Tibial nerve (tissue), 4 donors: ENCODE data around the gene ZNF74.
"Not testable (repeated sequence)": the region's sequence is repeated elsewhere in the genome, so short reads cannot be mapped to it uniquely, and the experiment has no call there.

Source experiments
- EP300 ChIP-seq, 2 donors: sonication (generic); formaldehyde crosslinking; IDR thresholded peaks; one replicate each; pipeline ENCODE4 v1.6.1; 2017; ENCODE audit warnings: antibody characterized with exemption in 2 of 2, mild to moderate bottlenecking in 1 of 2
- POLR2A ChIP-seq, 2 donors: fragments of 450-650 bp; IDR thresholded peaks; one replicate each; pipeline ENCODE4 v1.6.1; 2017; ENCODE audit warnings: antibody characterized with exemption in 2 of 2, mild to moderate bottlenecking in 2 of 2, moderate library complexity in 2 of 2
- TF ChIP-seq, protein P1 (sequence below), 5 experiments: fragments of 200-600 bp in 3 of 5; fragments of 450-650 bp in 2 of 5; sonication (generic) in 3 of 5; IDR thresholded peaks; one replicate each; pipeline ENCODE4 v1.5.1; 2016 to 2019; ENCODE audit warnings: antibody characterized with exemption in 5 of 5, mild to moderate bottlenecking in 3 of 5, moderate library complexity in 2 of 5

DNA sequence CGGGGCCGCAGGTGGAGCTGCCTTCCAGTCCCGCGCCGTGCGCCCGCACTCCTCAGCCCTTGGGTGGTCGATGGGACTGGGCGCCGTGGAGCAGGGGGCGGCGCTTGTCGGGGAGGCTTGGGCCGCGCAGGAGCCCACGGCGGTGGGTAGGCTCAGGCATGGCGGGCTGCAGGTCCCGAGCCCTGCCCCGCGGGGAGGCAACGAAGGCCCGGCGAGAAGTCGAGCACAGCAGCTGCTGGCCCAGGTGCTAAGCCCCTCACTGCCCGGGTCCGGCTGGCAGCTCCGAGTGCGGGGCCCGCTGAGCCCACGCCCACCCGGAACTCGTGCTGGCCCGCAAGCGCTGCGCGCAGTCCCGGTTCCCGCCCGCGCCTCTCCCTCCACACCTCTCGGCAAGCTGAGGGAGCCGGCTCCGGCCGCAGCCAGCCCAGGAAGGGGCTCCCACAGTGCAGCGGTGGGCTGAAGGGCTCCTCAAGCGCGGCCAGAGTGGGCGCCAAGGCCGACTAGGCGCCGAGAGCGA, 1.5 kb upstream of the ZNF74 start:
- TF ChIP-seq, protein P1, sequence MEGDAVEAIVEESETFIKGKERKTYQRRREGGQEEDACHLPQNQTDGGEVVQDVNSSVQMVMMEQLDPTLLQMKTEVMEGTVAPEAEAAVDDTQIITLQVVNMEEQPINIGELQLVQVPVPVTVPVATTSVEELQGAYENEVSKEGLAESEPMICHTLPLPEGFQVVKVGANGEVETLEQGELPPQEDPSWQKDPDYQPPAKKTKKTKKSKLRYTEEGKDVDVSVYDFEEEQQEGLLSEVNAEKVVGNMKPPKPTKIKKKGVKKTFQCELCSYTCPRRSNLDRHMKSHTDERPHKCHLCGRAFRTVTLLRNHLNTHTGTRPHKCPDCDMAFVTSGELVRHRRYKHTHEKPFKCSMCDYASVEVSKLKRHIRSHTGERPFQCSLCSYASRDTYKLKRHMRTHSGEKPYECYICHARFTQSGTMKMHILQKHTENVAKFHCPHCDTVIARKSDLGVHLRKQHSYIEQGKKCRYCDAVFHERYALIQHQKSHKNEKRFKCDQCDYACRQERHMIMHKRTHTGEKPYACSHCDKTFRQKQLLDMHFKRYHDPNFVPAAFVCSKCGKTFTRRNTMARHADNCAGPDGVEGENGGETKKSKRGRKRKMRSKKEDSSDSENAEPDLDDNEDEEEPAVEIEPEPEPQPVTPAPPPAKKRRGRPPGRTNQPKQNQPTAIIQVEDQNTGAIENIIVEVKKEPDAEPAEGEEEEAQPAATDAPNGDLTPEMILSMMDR (IDR thresholded peaks at IDR 0.05) = not testable (repeated sequence)
- TF ChIP-seq POLR2A, EP300 (IDR thresholded peaks at IDR 0.05): not testable (repeated sequence)
